RWPE1 (cell line): ENCODE measurements around the gene PDIA6.
A peak's percentile ranks its signal among the peaks of the same experiment; 100 is the strongest.

Experiments
- CTCF ChIA-PET: fragments of 350-600 bp; sonication (Branson Sonifier 250); formaldehyde crosslinking; extraction: SDS; loops from one replicate; lab custom pipeline; 2021; lab: Yijun Ruan, JAX
- POLR2A ChIA-PET: fragments of 400-600 bp; formaldehyde crosslinking; extraction: SDS; loops from one replicate; lab custom pipeline; 2020; ENCODE audit warnings: antibody characterized with exemption; ENCODE audit not compliant: low non-redundant PET; lab: Yijun Ruan, JAX
- DNase-seq: peaks from one replicate; pipeline ENCODE4 v3.0.0; 2012; ENCODE audit warnings: low spot score
- H3K27ac ChIP-seq: fragments of 450-650 bp; 2 replicates; pipeline ENCODE4 v1.5.1; 2017
- TF ChIP-seq, protein P1 (sequence below): fragments of 450-650 bp; conservative IDR thresholded peaks from 2 replicates; pipeline ENCODE4 v1.5.1; 2017; ENCODE audit warnings: low read depth, mild to moderate bottlenecking

PDIA6 gene

GRCh38 chr2:10834068-10834655 lies 21.6 kb upstream of the PDIA6 start:
- no peak overlapping the region for H3K27ac ChIP-seq
- POLR2A ChIA-PET: no interaction called here
- TF ChIP-seq, protein P1, sequence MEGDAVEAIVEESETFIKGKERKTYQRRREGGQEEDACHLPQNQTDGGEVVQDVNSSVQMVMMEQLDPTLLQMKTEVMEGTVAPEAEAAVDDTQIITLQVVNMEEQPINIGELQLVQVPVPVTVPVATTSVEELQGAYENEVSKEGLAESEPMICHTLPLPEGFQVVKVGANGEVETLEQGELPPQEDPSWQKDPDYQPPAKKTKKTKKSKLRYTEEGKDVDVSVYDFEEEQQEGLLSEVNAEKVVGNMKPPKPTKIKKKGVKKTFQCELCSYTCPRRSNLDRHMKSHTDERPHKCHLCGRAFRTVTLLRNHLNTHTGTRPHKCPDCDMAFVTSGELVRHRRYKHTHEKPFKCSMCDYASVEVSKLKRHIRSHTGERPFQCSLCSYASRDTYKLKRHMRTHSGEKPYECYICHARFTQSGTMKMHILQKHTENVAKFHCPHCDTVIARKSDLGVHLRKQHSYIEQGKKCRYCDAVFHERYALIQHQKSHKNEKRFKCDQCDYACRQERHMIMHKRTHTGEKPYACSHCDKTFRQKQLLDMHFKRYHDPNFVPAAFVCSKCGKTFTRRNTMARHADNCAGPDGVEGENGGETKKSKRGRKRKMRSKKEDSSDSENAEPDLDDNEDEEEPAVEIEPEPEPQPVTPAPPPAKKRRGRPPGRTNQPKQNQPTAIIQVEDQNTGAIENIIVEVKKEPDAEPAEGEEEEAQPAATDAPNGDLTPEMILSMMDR: no peak
- no peak for DNase-seq
- CTCF ChIA-PET: interaction anchor here (2.3 to 4.8 kb wide), 3 partner anchors 290 to 297 kb away, joined by 25 to 51 read pairs (median 31); a partner anchor contains a TSS

GRCh38 chr2:10833021-10833420 lies 20.4 kb upstream of the PDIA6 start:
- POLR2A ChIA-PET: no interaction called here
- CTCF ChIA-PET: interaction anchor here (0.5 to 4.8 kb wide), 33 partner anchors 9 to 834 kb away, joined by 3 to 51 read pairs (median 4); partner anchors contain the start of genes KCNF1 and PDIA6
- TF ChIP-seq, protein P1: no peak
- H3K27ac ChIP-seq: no peak overlapping the region
- DNase-seq: no peak

DNA sequence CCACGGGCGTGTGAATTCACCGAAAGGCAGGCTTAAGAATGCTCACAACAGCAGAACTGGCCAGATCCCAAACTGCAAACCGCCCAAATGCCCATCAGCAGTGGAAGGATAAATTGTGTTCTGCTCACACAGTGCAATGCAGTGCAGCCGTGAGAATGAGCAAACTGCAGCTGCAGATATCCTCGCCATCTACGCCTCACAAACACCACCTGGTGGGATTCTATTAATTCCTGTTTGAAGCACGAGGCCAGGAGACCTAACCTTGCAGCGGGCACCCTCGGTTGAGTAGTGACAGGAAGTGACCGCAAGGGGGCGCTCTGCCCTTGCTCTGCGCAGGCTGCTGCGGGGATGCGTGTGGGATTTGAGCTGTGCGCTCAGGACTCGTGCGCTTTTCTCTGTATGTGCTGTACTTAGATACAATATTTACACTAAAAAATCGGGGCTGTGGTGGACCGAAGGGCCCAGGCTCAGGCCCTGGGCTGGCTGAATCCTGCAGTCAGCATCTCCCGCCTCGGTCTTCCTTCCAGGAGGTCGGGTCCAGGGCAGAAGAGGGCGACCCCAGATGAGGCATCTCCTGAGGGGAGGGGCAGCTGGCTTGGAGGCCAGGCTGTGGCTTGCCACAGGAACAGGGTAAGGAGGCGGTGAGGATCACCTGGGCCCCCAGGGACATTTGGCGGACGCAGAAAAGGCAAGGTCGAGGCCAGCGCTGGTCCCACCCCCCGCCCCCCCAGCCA lies 19.8 kb upstream of the PDIA6 start:
- CTCF ChIA-PET: interaction anchor here (0.5 to 4.8 kb wide), 36 partner anchors 8 to 834 kb away, joined by 3 to 51 read pairs (median 4); partner anchors contain the start of genes KCNF1 and PDIA6
- peak; percentile 82 for DNase-seq
- POLR2A ChIA-PET: no interaction called here
- TF ChIP-seq, protein P1: peak; percentile 97
- H3K27ac ChIP-seq: no peak overlapping the region

- POLR2A ChIA-PET: no interaction called here
- CTCF ChIA-PET: interaction anchor here (0.6 to 4.8 kb wide), 12 partner anchors 7 to 331 kb away, joined by 3 to 51 read pairs (median 7); partner anchors contain the start of gene PDIA6
- TF ChIP-seq, protein P1: no peak
- no peak for DNase-seq
- no peak overlapping the region for H3K27ac ChIP-seq
Measured at GRCh38 chr2:10831400-10831985, 18.9 kb upstream of the PDIA6 start.

GRCh38 chr2:10830641-10831399 lies 18.2 kb upstream of the PDIA6 start:
- no peak for DNase-seq
- H3K27ac ChIP-seq: no peak overlapping the region
- POLR2A ChIA-PET: interaction anchor here (0.7 kb wide), 1 partner anchor 18 kb away, joined by 3 read pairs; the partner anchor contains the start of gene PDIA6
- TF ChIP-seq, protein P1: no peak
- CTCF ChIA-PET: interaction anchor here (0.6 to 4.8 kb wide), 4 partner anchors 19 to 300 kb away, joined by 4 to 51 read pairs (median 9); partner anchors contain the start of gene PDIA6
